ELR (cell line): ENCODE measurements around the gene DCC.

Source experiments
- DNase-seq: peaks from one replicate; pipeline ENCODE4 v3.0.0-alpha.2; 2015; ENCODE audit warnings: low read depth

DCC gene

DNA sequence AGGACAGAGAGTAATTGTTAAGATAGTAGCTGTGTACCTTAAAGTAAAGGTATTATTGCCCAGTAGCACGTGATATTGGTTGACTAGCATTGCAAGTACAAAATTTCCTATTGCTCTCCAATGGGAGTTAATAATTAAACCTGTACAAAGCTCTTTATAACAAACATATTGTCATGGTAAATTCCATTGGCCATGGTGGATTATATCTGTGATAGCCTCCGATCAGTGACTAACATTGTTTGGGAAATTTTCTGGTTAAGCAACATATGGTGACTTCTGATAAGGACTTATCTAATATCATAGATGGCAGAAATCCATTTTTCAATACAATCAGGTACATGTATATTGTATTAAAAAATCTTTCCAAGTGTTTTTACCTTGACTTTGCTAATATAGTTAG lies 360.8 kb downstream of the DCC start:
- no peak for DNase-seq

- no peak for DNase-seq
These were observed 361.4 kb downstream of the DCC start for GRCh38 chr18:52701219-52701935.

DNA sequence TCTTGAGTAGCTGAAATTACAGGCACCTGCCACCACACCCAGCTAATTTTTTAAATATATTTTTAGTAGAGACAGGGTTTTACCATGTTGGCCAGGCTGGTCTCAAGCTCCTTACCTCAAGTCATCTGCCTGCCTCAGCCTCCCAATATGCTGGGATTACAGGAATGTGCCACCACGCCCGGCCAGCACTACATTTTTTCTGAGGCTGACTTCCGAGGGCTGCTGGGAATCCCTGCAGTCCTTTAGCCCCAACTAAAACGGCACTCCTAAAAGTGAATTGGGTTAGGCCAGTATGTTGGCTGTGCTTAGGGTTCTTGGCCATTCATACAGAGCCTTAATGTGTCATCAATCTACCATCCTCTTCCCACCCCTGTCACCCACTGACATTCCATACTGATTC lies 375.4 kb downstream of the DCC start:
- DNase-seq, result no peak

GRCh38 chr18:52715991-52716390 lies 376.0 kb downstream of the DCC start:
- DNase-seq, result no peak

GRCh38 chr18:52716973-52717372 lies 377.0 kb downstream of the DCC start:
- peak; percentile 1 for DNase-seq

DNA sequence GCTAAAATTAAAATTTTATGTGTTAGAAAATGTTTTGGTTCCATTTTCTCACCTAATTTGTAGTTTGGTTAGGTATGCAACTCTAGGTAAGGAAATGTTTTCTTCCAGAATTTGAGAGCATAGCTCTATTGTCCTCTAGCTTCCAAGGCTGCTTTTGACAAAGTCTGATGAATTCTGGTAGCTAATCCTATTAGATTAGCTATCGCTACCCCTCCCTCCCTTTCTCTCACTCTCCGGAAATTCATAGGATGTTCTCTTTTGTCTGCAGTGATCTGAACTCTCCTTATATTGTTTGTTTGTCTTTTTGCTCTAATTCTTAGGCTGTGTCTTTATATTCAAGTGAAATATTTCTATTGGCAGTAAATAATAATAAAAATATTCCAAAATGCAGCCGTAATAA lies 382.9 kb downstream of the DCC start:
- DNase-seq, result no peak

GRCh38 chr18:52723550-52723970 lies 383.6 kb downstream of the DCC start:
- no peak for DNase-seq

DNA sequence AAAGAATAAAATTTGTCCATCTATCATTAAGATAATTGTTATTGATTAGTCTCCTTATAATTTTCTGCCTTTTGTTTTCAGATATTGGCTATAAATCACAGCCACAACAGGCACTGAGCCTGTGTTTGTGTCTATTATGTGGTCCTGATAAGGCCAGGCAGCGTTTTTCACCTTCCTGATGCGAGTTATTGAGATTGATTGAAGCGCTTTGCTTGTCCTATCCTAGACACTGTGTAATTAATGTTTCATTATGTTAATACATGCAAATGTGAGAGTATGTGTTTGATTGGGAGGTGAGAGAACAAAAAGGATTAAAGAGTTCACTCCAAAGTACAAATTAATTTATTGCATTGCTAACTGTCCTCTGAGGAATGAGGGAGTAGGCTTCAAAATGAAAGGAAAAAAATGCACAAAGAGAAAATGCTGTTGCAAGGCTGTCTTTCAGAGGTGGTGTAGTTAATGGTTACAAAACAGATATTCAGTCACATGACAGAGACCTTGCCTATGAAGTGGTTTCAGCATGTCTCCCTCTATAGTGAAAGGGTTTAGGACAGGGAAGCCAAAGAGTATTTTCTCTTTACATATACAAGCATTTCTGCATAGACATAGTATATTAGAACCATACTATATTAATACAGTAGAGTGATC lies 391.1 kb downstream of the DCC start:
- no peak for DNase-seq

GRCh38 chr18:52738946-52739345 lies 398.9 kb downstream of the DCC start:
- DNase-seq, result no peak

GRCh38 chr18:52746986-52747385 lies 407.0 kb downstream of the DCC start:
- no peak for DNase-seq

GRCh38 chr18:52747869-52748268 lies 407.9 kb downstream of the DCC start:
- no peak for DNase-seq

DNA sequence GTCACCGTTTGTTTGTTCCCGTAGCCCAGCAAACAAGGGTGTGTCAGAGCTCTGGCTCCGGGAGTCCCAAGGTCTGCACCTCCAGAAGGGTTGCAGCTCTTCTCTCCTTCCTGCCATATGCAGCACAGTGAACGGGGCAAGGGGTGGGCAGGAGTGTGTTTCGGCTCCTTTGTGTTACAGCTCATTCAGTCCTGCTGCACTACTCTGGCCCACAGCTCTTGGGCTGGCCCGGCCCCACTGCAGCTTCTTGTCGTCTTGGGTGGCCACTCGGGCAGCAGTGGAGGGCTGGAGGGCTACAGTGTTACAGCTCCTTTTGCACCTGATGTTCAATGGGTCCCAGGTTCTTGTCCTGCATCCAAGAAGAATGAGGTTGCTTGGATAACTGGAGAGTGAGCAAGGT lies 408.3 kb downstream of the DCC start:
- DNase-seq, result no peak

DNA sequence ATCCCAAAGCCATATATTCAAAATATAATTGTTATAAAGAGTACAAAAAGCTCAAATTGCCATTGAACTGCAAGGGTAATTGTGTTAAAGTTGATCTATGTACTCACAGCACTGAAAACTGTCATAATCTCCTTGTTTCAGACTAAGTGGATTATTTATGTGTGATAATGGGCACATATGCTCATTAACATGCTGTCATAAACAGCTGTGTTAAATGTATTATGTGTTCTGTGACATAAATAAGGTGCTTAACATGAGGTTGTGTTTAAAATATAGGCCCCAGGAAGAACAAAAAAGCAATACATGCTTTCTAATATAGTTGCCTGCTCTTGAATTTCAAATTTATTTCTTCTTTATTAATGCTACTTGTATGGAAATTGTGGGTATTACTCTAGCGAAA lies 409.5 kb downstream of the DCC start:
- no peak for DNase-seq

DNA sequence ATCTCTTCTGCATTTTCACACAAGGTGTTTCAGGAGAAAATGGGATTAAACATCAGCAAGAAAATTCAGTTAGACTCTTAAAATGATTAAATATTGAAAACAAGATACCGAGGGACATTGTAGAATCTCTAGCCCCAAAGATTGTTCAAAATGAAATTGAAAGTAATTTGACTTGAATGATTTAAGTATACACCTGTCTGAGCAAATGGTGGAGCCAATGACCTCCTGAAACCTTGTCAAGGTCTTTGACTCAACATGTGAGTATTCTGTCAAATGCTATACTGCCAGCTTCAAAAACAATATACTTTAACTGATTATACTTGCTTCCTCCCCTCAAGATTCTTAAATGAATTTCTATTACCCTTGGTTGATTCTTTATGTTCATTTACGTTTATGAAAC lies 411.0 kb downstream of the DCC start:
- DNase-seq, result no peak

DNA sequence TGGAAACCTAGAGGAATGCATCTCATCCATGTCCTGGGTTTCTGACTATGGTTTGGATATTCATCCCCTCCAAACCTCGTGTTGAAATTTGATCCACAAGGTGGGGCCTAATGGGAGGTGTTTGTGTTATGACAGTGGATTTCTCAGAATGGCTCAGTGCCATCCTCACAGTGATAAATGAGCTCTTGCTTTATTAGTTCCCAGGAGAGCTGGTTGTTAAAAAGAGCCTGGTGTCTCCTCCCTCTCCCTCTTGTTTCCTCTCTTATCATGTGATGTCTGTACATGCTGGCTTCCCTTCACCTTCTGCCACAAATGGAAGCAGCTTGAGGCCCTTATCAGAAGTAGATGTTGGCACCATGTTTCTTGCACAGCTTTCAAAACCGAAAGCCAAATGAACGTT lies 424.3 kb downstream of the DCC start:
- no peak for DNase-seq

- DNase-seq, result no peak
These were observed 426.1 kb downstream of the DCC start for GRCh38 chr18:52766002-52766545.

GRCh38 chr18:52781113-52781512 lies 441.1 kb downstream of the DCC start:
- DNase-seq, result no peak

DNA sequence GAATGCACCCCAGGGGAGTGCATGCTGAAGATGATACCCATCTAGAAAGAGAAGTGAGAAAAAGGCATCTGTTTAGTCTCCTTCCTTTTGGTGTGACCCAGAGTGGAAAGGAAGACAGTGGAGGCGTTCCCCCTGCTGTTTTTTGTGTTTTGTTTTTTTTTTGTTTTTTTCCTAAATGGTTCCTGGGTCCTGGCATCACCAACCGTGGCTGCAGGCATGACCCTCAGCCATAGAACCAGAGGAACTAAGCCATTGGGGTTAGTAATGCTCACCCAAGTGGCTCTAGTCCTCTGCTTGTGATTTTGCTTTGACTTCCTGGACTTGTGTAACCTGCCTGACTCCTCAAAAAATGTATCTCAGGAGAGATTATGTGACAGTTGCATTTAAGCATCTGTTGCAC lies 451.3 kb downstream of the DCC start:
- no peak for DNase-seq

- DNase-seq, result no peak
These were observed 472.8 kb downstream of the DCC start for GRCh38 chr18:52812834-52813233.

DNA sequence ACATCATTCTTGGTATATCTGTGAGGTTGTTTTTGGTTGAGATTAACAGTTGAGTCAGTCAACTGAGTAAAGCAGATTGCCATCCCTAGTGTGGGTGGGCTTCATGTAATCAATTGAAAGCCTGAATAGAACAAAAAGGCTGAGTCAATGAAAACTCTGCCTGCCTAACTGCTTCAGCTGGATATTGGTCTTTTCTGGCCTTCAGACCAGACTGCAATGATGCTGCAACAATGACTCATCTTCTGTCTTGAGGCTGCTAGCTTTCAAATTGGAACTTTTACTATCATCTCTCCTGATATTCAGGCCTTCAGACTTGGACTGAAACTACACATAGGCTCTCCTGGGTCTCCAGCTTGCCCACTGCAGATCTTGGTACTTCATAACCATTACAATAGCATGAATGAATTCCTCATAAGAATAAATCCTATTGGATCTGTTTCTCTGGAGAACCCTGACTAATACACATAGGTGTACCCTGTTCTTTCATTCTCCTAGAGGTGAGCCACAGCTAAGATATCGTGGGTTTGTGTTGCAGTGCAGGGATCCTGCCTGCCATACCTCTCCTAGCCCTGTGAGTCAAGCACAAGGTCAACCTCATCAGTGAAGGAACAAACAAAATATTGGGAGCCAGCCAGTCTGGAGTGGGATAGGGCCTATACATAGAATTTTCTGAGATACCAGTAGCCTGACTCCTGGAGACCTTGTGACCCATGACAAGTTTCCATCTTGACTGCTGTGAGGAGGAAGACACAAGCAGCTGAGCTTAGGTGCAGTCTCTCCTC lies 473.8 kb downstream of the DCC start:
- no peak for DNase-seq

- DNase-seq, result no peak
These were observed 475.7 kb downstream of the DCC start for GRCh38 chr18:52815651-52816050.

DNA sequence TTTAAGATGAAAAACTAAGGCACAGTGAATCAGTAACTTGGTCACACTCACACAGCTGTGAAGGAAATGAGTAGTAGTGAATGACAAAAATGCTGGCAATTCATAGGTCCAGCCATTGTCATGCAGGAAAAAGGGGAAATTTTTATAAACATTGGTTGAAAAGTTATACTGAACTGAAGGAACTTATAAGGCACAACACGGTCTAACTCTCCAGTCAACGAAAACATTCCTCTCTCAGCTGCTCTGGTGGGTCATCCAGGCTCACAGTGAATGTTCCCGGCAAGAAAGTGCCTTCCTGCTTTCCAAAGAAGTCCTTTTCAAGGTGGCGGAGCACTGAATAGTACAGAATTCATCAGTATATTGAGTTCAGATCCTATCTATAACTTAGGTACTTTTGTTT lies 476.1 kb downstream of the DCC start:
- DNase-seq, result no peak

DNA sequence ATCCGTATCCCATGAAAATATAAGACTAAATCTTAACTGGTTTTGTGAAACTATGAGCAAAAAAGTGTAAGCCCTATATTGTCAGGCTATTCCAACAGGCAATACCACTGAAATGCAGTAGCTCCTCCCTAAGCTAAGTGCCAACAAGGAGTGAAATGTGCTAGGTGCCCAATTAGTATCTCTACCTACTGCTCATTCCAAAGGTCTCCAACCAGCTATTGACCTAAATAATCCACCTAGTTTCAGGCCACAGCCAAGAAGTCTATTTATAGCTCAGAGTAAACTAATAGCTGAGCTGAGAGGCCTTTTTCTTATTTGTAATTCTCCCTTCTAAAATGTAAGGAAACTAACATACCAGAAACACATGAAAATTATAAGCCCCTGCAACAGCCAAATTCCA lies 482.2 kb downstream of the DCC start:
- no peak for DNase-seq
